H9 (cell line): ENCODE measurements around the gene STAC. TPM values are rescaled to one million over a fixed set of nuclear protein-coding genes. Genes with fewer than 3 reads are reported as not detected.

Source experiments
- DNase-seq: peaks from one replicate; pipeline ENCODE4 v3.0.0-alpha.2; 2017
- H2AFZ ChIP-seq: one replicate; pipeline ENCODE4 v1.6.1; 2013; ENCODE audit warnings: mild to moderate bottlenecking, low read length, control low read depth, moderate library complexity
- H2AK5ac ChIP-seq: 2 replicates; pipeline ENCODE4 v1.6.1; 2013; ENCODE audit warnings: low read length, control low read depth, mixed read lengths; ENCODE audit not compliant: insufficient read length
- H2BK120ac ChIP-seq: one replicate; pipeline ENCODE4 v1.6.1; 2013; ENCODE audit warnings: low read depth, mild to moderate bottlenecking, low read length, control low read depth, inconsistent platforms; ENCODE audit not compliant: poor library complexity, severe bottlenecking
- H2BK12ac ChIP-seq: 2 replicates; pipeline ENCODE4 v1.6.1; 2013; ENCODE audit warnings: low read length, control low read depth, mixed read lengths, low read depth; ENCODE audit not compliant: insufficient read length
- H2BK15ac ChIP-seq: 2 replicates; pipeline ENCODE4 v1.6.1; 2013; ENCODE audit warnings: low read depth, low read length, control low read depth
- H2BK20ac ChIP-seq: one replicate; pipeline ENCODE4 v1.6.1; 2013; ENCODE audit warnings: low read depth, mild to moderate bottlenecking, low read length, control low read depth, inconsistent platforms; ENCODE audit not compliant: poor library complexity, severe bottlenecking
- H2BK5ac ChIP-seq: 2 replicates; pipeline ENCODE4 v1.6.1; 2013; ENCODE audit warnings: low read length, control low read depth, mixed read lengths; ENCODE audit not compliant: insufficient read length
- H3K14ac ChIP-seq: 2 replicates; pipeline ENCODE4 v1.6.1; 2013; ENCODE audit warnings: low read length, control low read depth; ENCODE audit not compliant: insufficient read depth
- H3K18ac ChIP-seq: 2 replicates; pipeline ENCODE4 v1.6.1; 2013; ENCODE audit warnings: low read depth, mild to moderate bottlenecking, mixed read lengths, low read length, control low read depth; ENCODE audit not compliant: insufficient read length
- H3K23ac ChIP-seq: 2 replicates; pipeline ENCODE4 v1.6.1; 2013; ENCODE audit warnings: low read length, control low read depth, mixed read lengths, low read depth; ENCODE audit not compliant: insufficient read length
- H3K23me2 ChIP-seq: 2 replicates; pipeline ENCODE4 v1.6.1; 2013; ENCODE audit warnings: low read depth, mild to moderate bottlenecking, mixed read lengths, low read length, control low read depth; ENCODE audit not compliant: insufficient read length, poor library complexity, severe bottlenecking
- H3K27ac ChIP-seq: 2 replicates; pipeline ENCODE4 v1.5.1; 2013; ENCODE audit warnings: low read length, control low read depth, mixed read lengths, low read depth; ENCODE audit not compliant: insufficient read length
- H3K27me3 ChIP-seq: 2 replicates; pipeline ENCODE4 v1.6.1; 2013; ENCODE audit warnings: low read length, control low read depth, inconsistent platforms; ENCODE audit not compliant: insufficient read depth
- H3K4ac ChIP-seq: 2 replicates; pipeline ENCODE4 v1.6.1; 2013; ENCODE audit warnings: low read depth, mild to moderate bottlenecking, control low read depth, inconsistent platforms, low read length, moderate library complexity
- H3K4me1 ChIP-seq: 2 replicates; pipeline ENCODE4 v1.6.1; 2013; ENCODE audit warnings: low read length, control low read depth, inconsistent platforms; ENCODE audit not compliant: insufficient read depth
- H3K4me2 ChIP-seq: 2 replicates; pipeline ENCODE4 v1.6.1; 2013; ENCODE audit warnings: low read length, control low read depth, mixed read lengths; ENCODE audit not compliant: insufficient read length, insufficient read depth
- H3K56ac ChIP-seq: 2 replicates; pipeline ENCODE4 v1.6.1; 2013; ENCODE audit warnings: low read depth, mild to moderate bottlenecking, mixed read lengths, low read length, control low read depth; ENCODE audit not compliant: insufficient read length
- H3K79me1 ChIP-seq: 2 replicates; pipeline ENCODE4 v1.6.1; 2013; ENCODE audit warnings: low read depth, mild to moderate bottlenecking, moderate library complexity, low read length, control low read depth, inconsistent platforms; ENCODE audit not compliant: insufficient read depth, poor library complexity, severe bottlenecking
- H3K79me2 ChIP-seq: 2 replicates; pipeline ENCODE4 v1.6.1; 2013; ENCODE audit warnings: low read length, control low read depth, inconsistent platforms; ENCODE audit not compliant: insufficient read depth
- H3K9ac ChIP-seq: 2 replicates; pipeline ENCODE4 v1.6.1; 2013; ENCODE audit warnings: low read length, control low read depth, mixed read lengths; ENCODE audit not compliant: insufficient read length; ENCODE audit errors: extremely low read depth
- H3K9me3 ChIP-seq: one replicate; pipeline ENCODE4 v1.6.1; 2013; ENCODE audit warnings: low read depth, low read length, inconsistent platforms; ENCODE audit not compliant: control insufficient read depth
- H3T11ph ChIP-seq: one replicate; pipeline ENCODE4 v1.6.1; 2013; ENCODE audit warnings: mild to moderate bottlenecking, low read length, control low read depth, inconsistent platforms
- H4K20me1 ChIP-seq: one replicate; pipeline ENCODE4 v1.6.1; 2013; ENCODE audit not compliant: control insufficient read depth, insufficient read length, insufficient read depth
- H4K5ac ChIP-seq: 2 replicates; pipeline ENCODE4 v1.6.1; 2013; ENCODE audit warnings: low read depth, mild to moderate bottlenecking, mixed read lengths, low read length, control low read depth; ENCODE audit not compliant: insufficient read length
- H4K8ac ChIP-seq: replicated peaks from 2 replicates; pipeline ENCODE4 v1.6.1; 2013; ENCODE audit warnings: low read length, control low read depth, mixed read lengths, low read depth; ENCODE audit not compliant: insufficient read length
- H4K91ac ChIP-seq: 2 replicates; pipeline ENCODE4 v1.6.1; 2013; ENCODE audit warnings: low read depth, mild to moderate bottlenecking, moderate library complexity, mixed read lengths, low read length, control low read depth; ENCODE audit not compliant: insufficient read length
- H3K27ac Mint-ChIP-seq, 3 experiments: 2 replicates in 2 of 3; 3 replicates in 1 of 3; pipeline ENCODE4 v1.8.0; 2020 to 2021; ENCODE audit warnings: mixed read lengths in 3 of 3, mild to moderate bottlenecking in 1 of 3, moderate library complexity in 1 of 3
- H3K27me3 Mint-ChIP-seq: 2 replicates; pipeline ENCODE4 v1.8.0; 2021; ENCODE audit warnings: low read depth, mild to moderate bottlenecking, moderate library complexity, mixed read lengths
- H3K36me3 Mint-ChIP-seq, 3 experiments: 2 replicates in 2 of 3; 3 replicates in 1 of 3; pipeline ENCODE4 v1.8.0; 2020 to 2021; ENCODE audit warnings: low read depth in 3 of 3, mixed read lengths in 3 of 3; ENCODE audit not compliant: insufficient read depth in 1 of 3
- H3K4me1 Mint-ChIP-seq, 2 experiments: 2 replicates each; pipeline ENCODE4 v1.8.0; 2020; ENCODE audit warnings: mixed read lengths in 2 of 2
- H3K4me3 Mint-ChIP-seq, 2 experiments: 2 replicates in 1 of 2; 3 replicates in 1 of 2; pipeline ENCODE4 v1.8.0; 2020 to 2021; ENCODE audit warnings: mild to moderate bottlenecking in 2 of 2, mixed read lengths in 2 of 2, moderate library complexity in 1 of 2
- H3K9me3 Mint-ChIP-seq, 2 experiments: 2 replicates in 1 of 2; 3 replicates in 1 of 2; pipeline ENCODE4 v1.8.0; 2020; ENCODE audit warnings: mild to moderate bottlenecking in 2 of 2, mixed read lengths in 2 of 2, moderate library complexity in 1 of 2
- CTCF ChIP-seq: fragments of 200-600 bp; sonication (generic); conservative IDR thresholded peaks from 3 replicates; pipeline ENCODE4 v1.8.0; 2021; ENCODE audit warnings: antibody characterized with exemption, mild to moderate bottlenecking
- WGBS: extraction: QIAGEN DNeasy Blood & Tissue Kit; methylation state at CpG from one replicate; pipeline ENCODE4 v1.1.7; 2013; ENCODE audit warnings: missing lambda C conversion rate, low lambda C conversion rate, mixed read lengths; ENCODE audit not compliant: insufficient read length; ENCODE audit errors: extremely low coverage; 5-methylcytosine and 5-hydroxymethylcytosine counted together
- total RNA-seq: library from RNA; stranded (reverse); gene quantifications from 2 replicates; pipeline ENCODE4 v1.2.1, GENCODE V29; 2021

STAC gene
- total RNA-seq, 1 experiment from 2014 or later: 3.0 TPM

- H2BK12ac ChIP-seq: no peak overlapping the region
- no peak overlapping the region for H3K14ac ChIP-seq
- no peaks in the 10 kb centered on the region for H3K79me2 ChIP-seq
- H3K27ac ChIP-seq: no peak overlapping the region
- Mint-ChIP-seq H3K4me1 (no peaks in the 10 kb centered on the region), H3K27me3 (no peaks in the 10 kb centered on the region), H3K4me3 (no peak overlapping the region), H3K36me3 (no peaks in the 10 kb centered on the region), H3K9me3 (no peaks in the 10 kb centered on the region), H3K27ac (no peak overlapping the region)
- no peaks in the 10 kb centered on the region for H3K9me3 ChIP-seq
- H3K23ac ChIP-seq: no peak overlapping the region
- H3K23me2 ChIP-seq: no peaks in the 10 kb centered on the region
- no peaks in the 10 kb centered on the region for H3K27me3 ChIP-seq
- H3K4me1 ChIP-seq: no peaks in the 10 kb centered on the region
- no peak overlapping the region for H4K5ac ChIP-seq
- H3K9ac ChIP-seq: no peak overlapping the region
- H2BK15ac ChIP-seq: no peak overlapping the region
- DNase-seq: no peak
- no peak overlapping the region for H3K4me2 ChIP-seq
- H3T11ph ChIP-seq: no peak overlapping the region
- no peak overlapping the region for H3K18ac ChIP-seq
- no peak overlapping the region for H2BK20ac ChIP-seq
- H3K79me1 ChIP-seq: no peaks in the 10 kb centered on the region
- TF ChIP-seq CTCF: no peak
- H2BK5ac ChIP-seq: no peak overlapping the region
- H4K20me1 ChIP-seq: no peaks in the 10 kb centered on the region
- no peak overlapping the region for H4K8ac ChIP-seq
- H3K4ac ChIP-seq: no peak overlapping the region
- H2AK5ac ChIP-seq: no peak overlapping the region
- no peak overlapping the region for H2BK120ac ChIP-seq
- WGBS: no CpG with 5 or more reads among the region's 1 CpG
- no peak overlapping the region for H2AFZ ChIP-seq
- H3K56ac ChIP-seq: no peak overlapping the region
- no peak overlapping the region for H4K91ac ChIP-seq
Measured at GRCh38 chr3:36595511-36595910, 215.2 kb downstream of the STAC start.
